ENCODE results near the gene DCANP1.

Gene DCANP1

DNA sequence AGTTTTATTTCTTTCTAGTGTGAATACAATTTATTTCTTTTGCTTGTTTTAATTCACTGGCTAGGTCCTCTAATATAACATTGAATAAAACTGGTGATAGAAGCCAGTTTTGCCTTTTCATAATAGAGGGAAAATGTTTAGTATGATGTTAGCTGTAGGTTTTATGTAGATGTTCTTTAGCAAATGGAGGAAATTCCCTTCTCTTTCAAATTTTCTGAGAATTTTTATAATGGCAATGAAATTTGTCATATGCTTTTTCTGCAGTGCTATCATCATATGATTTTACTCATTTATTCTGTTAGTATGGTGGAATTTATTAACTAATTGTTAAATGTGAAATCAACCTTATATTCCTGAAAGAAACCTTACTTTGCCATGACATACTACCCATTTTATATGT lies 30.1 kb downstream of the DCANP1 start:
- Histone ChIP-seq H3K9ac (ENCODE audit: low read length) (no peak overlapping the region), H3K9me2 (ENCODE audit: low read depth, low read length) (peaks cover 3% of the 10 kb centered on the region; the same call in 1 of the 2 replicates), H3K9me3 (ENCODE audit: low read length) (no peaks in the 10 kb centered on the region), H4K20me1 (ENCODE audit: insufficient read depth, low read length) (no peaks in the 10 kb centered on the region), H3K36me3 (ENCODE audit: insufficient read depth, low read length) (no peaks in the 10 kb centered on the region), H3K4me1 (ENCODE audit: insufficient read depth, low read length, severe bottlenecking) (no peaks in the 10 kb centered on the region), H3F3A (ENCODE audit: insufficient read depth, low read length) (no peaks in the 10 kb centered on the region), H3K27me3 (ENCODE audit: insufficient read depth, low read length) (no peaks in the 10 kb centered on the region), H3K79me2 (ENCODE audit: insufficient read depth, low read length) (no peaks in the 10 kb centered on the region), H3K27ac (ENCODE audit: low read depth, low read length, poor library complexity, severe bottlenecking) (no peak overlapping the region), H3K4me2 (ENCODE audit: low read length) (no peak overlapping the region), H3K4me3 (ENCODE audit: low read depth, low read length, poor library complexity, severe bottlenecking) (no peak overlapping the region), H2AFZ (ENCODE audit: low read length) (no peak overlapping the region)
- TF ChIP-seq, protein P1, sequence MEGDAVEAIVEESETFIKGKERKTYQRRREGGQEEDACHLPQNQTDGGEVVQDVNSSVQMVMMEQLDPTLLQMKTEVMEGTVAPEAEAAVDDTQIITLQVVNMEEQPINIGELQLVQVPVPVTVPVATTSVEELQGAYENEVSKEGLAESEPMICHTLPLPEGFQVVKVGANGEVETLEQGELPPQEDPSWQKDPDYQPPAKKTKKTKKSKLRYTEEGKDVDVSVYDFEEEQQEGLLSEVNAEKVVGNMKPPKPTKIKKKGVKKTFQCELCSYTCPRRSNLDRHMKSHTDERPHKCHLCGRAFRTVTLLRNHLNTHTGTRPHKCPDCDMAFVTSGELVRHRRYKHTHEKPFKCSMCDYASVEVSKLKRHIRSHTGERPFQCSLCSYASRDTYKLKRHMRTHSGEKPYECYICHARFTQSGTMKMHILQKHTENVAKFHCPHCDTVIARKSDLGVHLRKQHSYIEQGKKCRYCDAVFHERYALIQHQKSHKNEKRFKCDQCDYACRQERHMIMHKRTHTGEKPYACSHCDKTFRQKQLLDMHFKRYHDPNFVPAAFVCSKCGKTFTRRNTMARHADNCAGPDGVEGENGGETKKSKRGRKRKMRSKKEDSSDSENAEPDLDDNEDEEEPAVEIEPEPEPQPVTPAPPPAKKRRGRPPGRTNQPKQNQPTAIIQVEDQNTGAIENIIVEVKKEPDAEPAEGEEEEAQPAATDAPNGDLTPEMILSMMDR (IDR thresholded peaks at IDR 0.05; ENCODE audit: low read length), result no peak
- no peak for TF ChIP-seq EZH2 (IDR thresholded peaks at IDR 0.05; ENCODE audit: borderline replicate concordance, low read length)

DNA sequence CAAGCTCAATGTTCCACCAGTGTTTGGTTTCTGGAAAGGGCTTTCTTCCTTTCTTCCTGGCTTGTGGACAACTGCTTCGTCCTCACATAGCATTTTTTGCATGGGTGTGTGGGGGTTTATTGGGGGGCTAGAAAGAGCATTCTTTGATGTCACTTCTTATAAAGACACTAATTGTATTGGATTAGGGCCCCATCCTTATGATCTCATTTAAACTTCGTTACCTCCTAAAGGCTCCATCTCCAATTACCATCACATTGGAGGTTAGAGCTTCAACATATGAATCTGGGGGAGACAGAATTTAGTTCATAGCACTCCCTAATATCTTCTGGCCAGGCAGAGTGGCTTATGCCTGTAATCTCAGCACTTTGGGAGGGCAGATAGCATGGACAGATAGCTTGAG lies 42.1 kb downstream of the DCANP1 start:
- TF ChIP-seq, protein P1 (IDR thresholded peaks at IDR 0.05; ENCODE audit: low read length), result no peak
- TF ChIP-seq EZH2 (IDR thresholded peaks at IDR 0.05; ENCODE audit: borderline replicate concordance, low read length), result no peak
- H3K27me3 ChIP-seq (ENCODE audit: insufficient read depth, low read length), result peaks cover 4% of the 10 kb centered on the region; the same call in 1 of the 2 replicates
- H3K9me3 ChIP-seq (ENCODE audit: low read length), result 0 out of 2 replicates have a peak, but pooled peaks cover 3% of the 10 kb centered on the region
- no peaks in the 10 kb centered on the region for H4K20me1 ChIP-seq (ENCODE audit: insufficient read depth, low read length)
- H3K9me2 ChIP-seq (ENCODE audit: low read depth, low read length), result no peaks in the 10 kb centered on the region
- H3F3A ChIP-seq (ENCODE audit: insufficient read depth, low read length), result no peaks in the 10 kb centered on the region
- no peaks in the 10 kb centered on the region for H3K79me2 ChIP-seq (ENCODE audit: insufficient read depth, low read length)
- no peak overlapping the region for H3K4me2 ChIP-seq (ENCODE audit: low read length)
- H3K4me1 ChIP-seq (ENCODE audit: insufficient read depth, low read length, severe bottlenecking), result peaks cover 1% of the 10 kb centered on the region
- no peak overlapping the region for H3K4me3 ChIP-seq (ENCODE audit: low read depth, low read length, poor library complexity, severe bottlenecking)
- H2AFZ ChIP-seq (ENCODE audit: low read length), result no peak overlapping the region
- H3K36me3 ChIP-seq (ENCODE audit: insufficient read depth, low read length), result no peaks in the 10 kb centered on the region; the same call in 1 of the 2 replicates
- H3K9ac ChIP-seq (ENCODE audit: low read length), result no peak overlapping the region
- no peak overlapping the region for H3K27ac ChIP-seq (ENCODE audit: low read depth, low read length, poor library complexity, severe bottlenecking)

DNA sequence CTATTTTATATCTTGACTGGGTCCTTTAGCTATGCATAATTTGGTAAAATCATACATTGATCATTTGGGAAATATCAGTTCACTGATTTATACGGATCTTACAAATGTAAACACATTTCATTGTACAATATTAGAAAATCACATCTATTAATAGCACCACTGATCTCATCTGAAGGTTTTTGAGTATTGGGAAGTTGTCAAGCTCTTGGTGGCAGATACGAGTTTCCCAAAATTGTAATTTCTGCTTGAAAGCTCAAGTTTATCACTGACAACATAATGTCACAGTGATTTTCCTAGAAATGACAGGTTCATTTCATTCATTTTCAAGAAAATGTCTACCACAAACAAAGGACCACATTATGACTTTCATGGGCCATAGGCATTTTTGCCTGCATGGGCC lies 45.1 kb downstream of the DCANP1 start:
- Histone ChIP-seq H3K27me3 (ENCODE audit: insufficient read depth, low read length) (peaks cover 4% of the 10 kb centered on the region; the same call in 1 of the 2 replicates), H3K9me2 (ENCODE audit: low read depth, low read length) (no peaks in the 10 kb centered on the region), H4K20me1 (ENCODE audit: insufficient read depth, low read length) (no peaks in the 10 kb centered on the region), H3K4me3 (ENCODE audit: low read depth, low read length, poor library complexity, severe bottlenecking) (no peak overlapping the region), H3K9me3 (ENCODE audit: low read length) (0 out of 2 replicates have a peak, but pooled peaks cover 3% of the 10 kb centered on the region), H3K4me1 (ENCODE audit: insufficient read depth, low read length, severe bottlenecking) (peaks cover 20% of the 10 kb centered on the region), H3K27ac (ENCODE audit: low read depth, low read length, poor library complexity, severe bottlenecking) (no peak overlapping the region), H3K9ac (ENCODE audit: low read length) (no peak overlapping the region), H3F3A (ENCODE audit: insufficient read depth, low read length) (no peaks in the 10 kb centered on the region), H2AFZ (ENCODE audit: low read length) (no peak overlapping the region), H3K79me2 (ENCODE audit: insufficient read depth, low read length) (peaks cover 17% of the 10 kb centered on the region), H3K36me3 (ENCODE audit: insufficient read depth, low read length) (no peaks in the 10 kb centered on the region; the same call in 1 of the 2 replicates), H3K4me2 (ENCODE audit: low read length) (no peak overlapping the region)
- TF ChIP-seq, protein P1 (IDR thresholded peaks at IDR 0.05; ENCODE audit: low read length), result no peak
- no peak for TF ChIP-seq EZH2 (IDR thresholded peaks at IDR 0.05; ENCODE audit: borderline replicate concordance, low read length)
